HG03135 (cell line): ENCODE measurements around the gene LRRC66.

Experiments used
- ATAC-seq: cut with Tn5 transposase; IDR thresholded peaks from one replicate; pipeline ENCODE4 v1.9.1; 2021; ENCODE audit warnings: mild to moderate bottlenecking, moderate library complexity; ENCODE audit not compliant: unreplicated experiment

Gene LRRC66

DNA sequence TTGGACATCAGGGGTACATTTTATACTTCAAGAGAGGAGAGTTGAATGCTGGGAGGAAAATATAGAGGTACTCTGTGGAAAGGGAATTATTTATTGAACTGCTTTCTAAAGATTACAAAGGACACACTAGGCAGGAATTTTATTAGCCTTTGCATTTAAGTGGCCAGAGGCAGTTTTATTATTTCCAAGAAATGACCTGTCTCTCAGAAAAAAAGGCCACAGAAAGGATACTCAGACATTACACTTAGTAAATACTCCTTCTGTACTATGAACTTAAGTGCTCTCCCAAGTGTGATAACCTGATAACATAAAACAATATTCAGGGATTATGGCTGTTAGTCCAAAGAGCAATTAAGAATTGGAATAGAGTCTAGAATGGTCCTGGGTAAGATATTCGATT, 7.5 kb downstream of the LRRC66 start:
- ATAC-seq: no peak

- ATAC-seq: no peak
Observed at GRCh38 chr4:52010986-52011385, 9.2 kb downstream of the LRRC66 start.

GRCh38 chr4:52006887-52007286, 13.3 kb downstream of the LRRC66 start:
- ATAC-seq: no peak

DNA sequence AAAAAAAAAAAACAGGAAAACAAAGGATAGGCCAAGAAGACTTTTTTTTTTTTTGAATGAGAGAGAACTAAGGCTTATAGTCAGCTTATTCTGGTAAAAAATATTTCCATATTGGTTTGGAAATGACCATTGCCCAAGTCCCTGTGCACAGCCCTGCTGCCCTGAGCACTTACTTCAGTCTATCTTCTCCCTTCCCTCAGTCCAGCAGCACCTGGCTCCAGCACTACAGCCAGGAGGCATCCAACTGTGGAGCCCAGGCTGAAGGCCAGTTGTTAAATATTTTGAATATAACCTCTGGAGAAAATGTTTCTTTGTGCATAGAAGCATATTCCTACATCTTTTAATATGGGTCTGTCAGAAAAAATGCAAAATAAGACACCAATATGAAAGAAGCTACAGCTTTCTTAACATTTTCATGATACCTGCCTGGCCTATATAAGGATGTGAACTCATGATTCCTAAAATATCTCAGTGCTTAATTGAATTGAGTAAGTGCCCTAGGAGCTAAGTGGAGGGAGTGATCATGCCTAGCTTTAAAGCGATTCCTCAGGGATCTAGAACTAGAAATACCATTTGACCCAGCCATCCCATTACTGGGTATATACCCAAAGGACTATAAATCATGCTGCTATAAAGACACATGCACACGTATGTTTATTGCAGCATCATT, 14.4 kb downstream of the LRRC66 start:
- no peak for ATAC-seq

DNA sequence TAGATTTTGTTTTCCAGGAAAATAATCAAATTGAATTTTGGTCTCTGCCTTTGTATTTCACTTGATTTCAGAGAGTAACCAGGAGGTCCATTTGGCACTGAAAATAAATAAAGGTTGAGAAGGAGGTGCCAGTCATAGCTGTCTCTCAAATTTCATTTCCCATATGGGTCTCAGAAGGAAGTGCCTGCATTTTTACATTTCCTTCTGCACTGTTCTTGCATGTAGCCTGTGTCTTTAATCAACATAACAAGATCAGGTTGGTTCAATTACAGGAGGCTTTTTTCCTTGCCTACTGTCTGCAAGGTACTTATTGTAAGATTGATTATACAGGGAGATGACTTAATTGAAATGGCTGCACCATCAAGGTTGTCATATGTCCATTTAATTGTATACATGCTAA, 15.7 kb downstream of the LRRC66 start:
- ATAC-seq: no peak

DNA sequence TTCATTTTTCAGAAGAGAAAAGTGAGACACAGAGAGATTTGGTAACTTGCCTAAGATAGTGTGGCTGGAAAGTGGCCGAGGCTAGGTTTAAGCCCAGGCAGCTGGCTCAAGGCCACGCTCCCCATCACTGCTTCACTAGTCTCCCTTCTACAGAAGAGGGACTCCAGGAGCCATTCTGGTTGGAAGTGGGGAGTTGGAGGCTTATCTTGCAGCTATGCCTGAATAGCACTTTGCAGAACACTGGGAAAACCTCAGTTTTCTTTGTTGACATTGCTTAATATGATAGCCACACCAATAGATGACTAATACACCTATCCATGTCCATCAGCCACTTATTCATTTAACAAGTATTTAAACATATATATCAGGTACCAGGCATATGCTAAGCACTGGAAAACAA, 18.5 kb downstream of the LRRC66 start:
- ATAC-seq: no peak

GRCh38 chr4:51999250-51999649, 20.9 kb downstream of the LRRC66 start:
- no peak for ATAC-seq

DNA sequence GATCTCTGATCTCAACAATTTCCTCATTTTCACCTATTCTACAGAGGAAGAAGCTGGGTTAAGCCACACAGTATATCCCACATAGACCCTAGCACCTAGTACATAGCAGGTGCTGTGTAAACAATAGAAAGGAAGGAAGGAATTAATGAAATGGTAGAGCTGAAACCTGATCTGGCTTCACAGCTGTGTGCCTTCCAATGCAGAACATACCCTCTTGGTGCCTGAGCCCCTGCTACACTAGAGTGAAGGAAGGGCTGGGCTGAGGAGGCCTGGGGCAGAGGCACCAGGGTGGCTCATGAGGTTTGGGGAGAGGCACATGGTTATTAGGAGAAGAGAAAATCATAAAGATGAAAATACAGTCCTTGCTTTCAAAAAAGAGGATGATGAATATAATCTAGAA, 21.3 kb downstream of the LRRC66 start:
- no peak for ATAC-seq

DNA sequence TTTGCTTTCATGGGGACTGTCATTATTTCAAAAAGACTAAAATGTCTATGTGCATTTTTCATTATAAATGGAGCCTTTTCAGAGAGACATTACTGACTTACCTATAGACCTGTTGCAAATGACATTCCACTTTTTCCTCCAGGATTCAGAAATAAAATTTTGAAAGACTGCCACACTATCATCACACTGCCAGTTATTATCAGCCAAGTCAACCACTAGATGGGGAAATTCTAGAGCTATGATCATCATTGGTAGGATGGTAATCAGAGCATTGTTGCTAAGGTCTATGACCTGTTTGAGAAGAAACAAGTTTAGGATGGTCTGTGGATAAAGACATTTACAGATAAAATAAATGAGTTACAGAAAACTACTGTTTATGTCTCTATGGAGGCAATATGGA, 22.5 kb downstream of the LRRC66 start:
- ATAC-seq: no peak

GRCh38 chr4:51995647-51996220, 24.4 kb downstream of the LRRC66 start:
- ATAC-seq: no peak

- ATAC-seq: no peak
Observed at GRCh38 chr4:51965862-51966261, 54.3 kb downstream of the LRRC66 start.

GRCh38 chr4:51963841-51964517, 56.2 kb downstream of the LRRC66 start:
- ATAC-seq: no peak

- no peak for ATAC-seq
Observed at GRCh38 chr4:51960486-51960885, 59.7 kb downstream of the LRRC66 start.

GRCh38 chr4:51958199-51958968, 61.8 kb downstream of the LRRC66 start:
- no peak for ATAC-seq
